Measurements from ENCODE around the gene CD300C.
"Not testable (repeated sequence)": the region's sequence is repeated elsewhere in the genome, so short reads cannot be mapped to it uniquely, and the experiment has no call there.

The CD300C gene

GRCh38 chr17:74508156-74508555 is 37.8 kb downstream of the CD300C start:
- ATAC-seq, result no peak

GRCh38 chr17:74503949-74504348 is 42.0 kb downstream of the CD300C start:
- not testable (repeated sequence) for ATAC-seq

GRCh38 chr17:74502861-74503260 is 43.1 kb downstream of the CD300C start:
- ATAC-seq, result no peak

- no peak for ATAC-seq
These were observed 45.9 kb downstream of the CD300C start for GRCh38 chr17:74499992-74500391.

GRCh38 chr17:74497471-74497870 is 48.4 kb downstream of the CD300C start:
- no peak for ATAC-seq

GRCh38 chr17:74493331-74493833 is 52.5 kb downstream of the CD300C start:
- peak in 1 of 2 donors; percentile 62 for ATAC-seq

GRCh38 chr17:74491626-74492025 is 54.3 kb downstream of the CD300C start:
- no peak for ATAC-seq

All from activated CD4-positive, CD25-positive, alpha-beta regulatory T cell treated with anti-CD3 and anti-CD28 coated beads, Interleukin-2, amount 50 U/mL, for 24 hours (primary cell).